HG02610 (cell line): ENCODE results near the gene LRRC74A.

Experiments
- ATAC-seq: cut with Tn5 transposase; IDR thresholded peaks from one replicate; pipeline ENCODE4 v1.9.1; 2021; ENCODE audit warnings: mild to moderate bottlenecking, moderate library complexity; ENCODE audit not compliant: unreplicated experiment

Gene LRRC74A

GRCh38 chr14:76826122-76826521 lies at the start of gene LRRC74A:
TSS of gene LRRC74A (plus strand) at chr14:76826408. CDS start at chr14:76826698, 290 bp downstream.
- ATAC-seq = no peak

GRCh38 chr14:76776428-76777251 lies 49.6 kb upstream of the LRRC74A start:
- ATAC-seq = no peak

- ATAC-seq = no peak
These were observed 48.5 kb upstream of the LRRC74A start for GRCh38 chr14:76777721-76778120.

DNA sequence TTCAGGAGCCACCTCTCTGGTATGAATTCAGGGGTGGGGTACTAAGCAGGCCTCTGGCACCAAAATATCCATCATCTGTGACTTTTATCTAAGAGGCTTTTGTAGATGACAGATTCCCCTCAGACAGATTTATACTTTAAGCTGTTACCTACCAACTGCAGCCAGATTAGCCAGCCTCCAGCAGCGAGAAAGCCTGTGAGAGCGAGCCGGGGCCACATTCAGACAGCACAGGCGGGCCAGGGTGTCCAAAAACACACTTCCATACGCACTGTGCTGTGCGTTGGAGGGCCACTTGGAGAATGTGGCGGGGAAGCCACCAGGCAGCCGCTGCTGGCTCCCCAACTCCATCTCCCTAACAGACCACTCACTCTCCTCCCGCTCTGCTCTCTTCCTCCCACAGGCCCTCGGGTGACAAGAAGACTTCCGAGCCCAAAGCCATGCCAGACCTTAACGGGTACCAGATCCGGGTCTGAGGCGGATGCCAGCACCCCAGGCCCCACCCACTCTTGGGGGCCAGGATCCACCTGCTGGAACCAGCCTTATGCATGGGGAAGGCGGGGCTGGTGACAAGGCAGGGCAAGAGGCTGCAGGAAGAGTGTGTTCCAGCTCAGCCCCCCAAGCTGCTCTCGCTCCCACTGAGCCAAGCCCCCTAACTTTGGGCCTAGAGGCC lies 47.5 kb upstream of the LRRC74A start:
- ATAC-seq = no peak

DNA sequence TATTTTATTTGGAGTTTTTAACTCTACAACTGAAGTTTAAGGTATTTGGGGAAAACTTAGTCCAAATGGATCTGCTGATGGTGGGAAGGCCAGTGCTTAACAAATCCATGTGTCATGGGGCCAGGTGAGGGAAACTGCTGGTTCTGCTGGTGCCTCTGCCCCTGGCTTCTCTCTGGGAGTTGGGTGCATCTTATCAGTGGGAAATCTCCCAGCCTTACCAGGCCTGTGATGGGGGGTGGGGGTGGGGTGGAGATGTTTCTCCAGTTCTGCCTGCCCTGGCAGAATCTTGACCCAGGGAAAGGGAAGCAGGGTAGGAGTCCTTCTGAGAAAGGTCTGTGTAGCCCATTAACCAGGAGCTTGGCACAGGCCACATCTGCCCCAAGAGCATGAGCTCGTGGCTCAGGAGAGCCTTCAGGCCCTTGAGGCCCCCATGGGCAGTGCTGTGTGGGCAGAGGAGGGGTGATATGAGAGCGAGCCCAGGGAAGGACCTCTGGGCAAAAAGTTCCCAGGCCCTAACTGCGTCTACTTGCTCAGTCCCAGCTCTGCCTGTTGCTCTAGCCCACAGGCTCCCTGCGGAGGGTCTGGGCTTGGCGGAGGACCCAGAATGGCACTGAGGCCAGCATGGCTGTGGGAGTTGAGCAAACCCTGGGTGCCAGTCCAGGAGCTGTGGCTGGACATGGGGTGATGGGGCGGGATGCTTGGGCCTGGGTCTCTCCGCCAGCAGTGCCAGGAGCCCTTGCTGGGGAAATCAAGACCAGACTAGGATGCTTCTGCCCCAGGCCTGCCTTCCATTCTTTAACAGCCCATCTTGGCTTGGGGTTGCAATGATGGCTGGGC lies 46.8 kb upstream of the LRRC74A start:
- ATAC-seq = no peak

- ATAC-seq = no peak
These were observed 46.2 kb upstream of the LRRC74A start for GRCh38 chr14:76780058-76780345.

- no peak for ATAC-seq
These were observed 45.8 kb upstream of the LRRC74A start for GRCh38 chr14:76780360-76780759.

GRCh38 chr14:76780875-76781647 lies 45.1 kb upstream of the LRRC74A start:
- ATAC-seq = no peak

- no peak for ATAC-seq
These were observed 44.6 kb upstream of the LRRC74A start for GRCh38 chr14:76781648-76782051.

DNA sequence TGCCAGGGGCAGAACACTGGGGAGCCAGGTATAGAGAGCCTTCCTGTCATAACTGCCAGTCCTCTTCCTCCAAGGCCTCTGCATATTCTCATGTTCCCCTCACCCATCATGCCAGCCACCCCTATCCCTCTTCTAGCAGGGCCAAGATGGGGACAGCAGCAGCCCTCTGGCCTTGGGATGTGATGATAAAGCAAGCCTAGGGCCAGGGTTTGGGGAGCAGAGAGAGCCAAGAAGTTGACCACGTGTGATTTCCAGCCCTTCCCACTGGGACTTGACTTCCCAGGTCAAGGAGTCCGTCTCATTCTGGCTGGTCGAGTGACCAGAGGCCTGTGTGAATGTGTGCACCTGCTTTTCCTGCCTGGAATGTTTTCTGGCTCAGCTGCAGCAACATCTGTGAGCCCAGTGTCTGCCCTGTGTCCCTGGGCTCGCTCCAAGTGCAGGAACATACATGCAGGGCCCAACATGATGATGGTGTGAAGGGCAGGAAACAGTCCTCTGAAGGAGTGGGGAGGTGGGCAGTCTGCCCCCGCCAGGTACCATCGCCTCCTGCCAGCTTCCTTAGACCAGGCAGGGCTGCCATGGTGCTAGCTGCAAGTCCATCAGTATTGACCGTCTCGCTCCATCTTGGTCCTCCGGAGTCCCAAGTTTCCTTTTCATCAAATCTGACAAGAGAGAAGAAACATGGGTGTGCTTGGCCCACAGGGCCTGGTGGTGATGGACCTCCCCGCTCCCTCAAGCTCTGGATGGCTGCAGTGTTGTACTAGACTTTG lies 43.9 kb upstream of the LRRC74A start:
- no peak for ATAC-seq

GRCh38 chr14:76782885-76783566 lies 43.2 kb upstream of the LRRC74A start:
- no peak for ATAC-seq

- ATAC-seq = no peak
These were observed 41.8 kb upstream of the LRRC74A start for GRCh38 chr14:76784266-76784874.

DNA sequence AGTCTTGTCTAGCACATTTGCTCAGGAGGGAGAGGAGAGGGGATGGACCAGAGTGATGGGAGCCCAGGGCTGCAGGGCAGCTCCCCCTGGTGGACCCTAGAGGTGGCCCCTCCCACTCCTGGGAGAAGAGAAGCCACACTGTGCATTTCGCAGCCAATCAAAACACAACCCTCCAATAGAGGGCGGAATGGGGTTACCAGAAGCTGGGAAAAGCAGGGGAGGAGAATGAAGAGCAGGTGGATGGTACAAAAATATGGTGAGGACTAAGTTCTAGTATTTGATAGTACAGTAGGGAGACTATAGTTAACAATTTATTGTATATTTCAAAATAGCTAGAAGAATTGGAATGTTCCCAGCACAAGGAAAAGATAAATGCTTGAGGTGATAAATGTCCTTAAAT lies 41.3 kb upstream of the LRRC74A start:
- peak; percentile 75 for ATAC-seq

DNA sequence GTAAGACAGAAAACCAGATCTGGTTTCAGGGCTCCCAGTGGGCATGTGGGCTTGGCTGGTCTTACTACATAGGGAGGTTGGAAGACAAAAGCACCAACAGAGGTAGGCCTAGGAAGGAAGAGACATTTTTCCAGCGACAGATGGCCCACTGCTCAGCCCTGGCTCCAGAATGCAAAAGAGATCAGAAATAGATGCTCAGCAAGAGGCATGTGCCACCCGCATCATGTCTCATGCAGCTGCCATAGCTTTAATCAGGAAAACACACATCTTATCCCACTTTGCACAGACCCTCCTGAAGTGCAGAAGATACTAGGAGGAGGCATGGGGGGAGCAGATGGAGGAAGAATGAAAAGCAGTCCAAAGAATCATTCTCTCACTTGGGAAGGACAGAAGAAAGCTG lies 39.6 kb upstream of the LRRC74A start:
- no peak for ATAC-seq

GRCh38 chr14:76792422-76792821 lies 33.8 kb upstream of the LRRC74A start:
- ATAC-seq = no peak

DNA sequence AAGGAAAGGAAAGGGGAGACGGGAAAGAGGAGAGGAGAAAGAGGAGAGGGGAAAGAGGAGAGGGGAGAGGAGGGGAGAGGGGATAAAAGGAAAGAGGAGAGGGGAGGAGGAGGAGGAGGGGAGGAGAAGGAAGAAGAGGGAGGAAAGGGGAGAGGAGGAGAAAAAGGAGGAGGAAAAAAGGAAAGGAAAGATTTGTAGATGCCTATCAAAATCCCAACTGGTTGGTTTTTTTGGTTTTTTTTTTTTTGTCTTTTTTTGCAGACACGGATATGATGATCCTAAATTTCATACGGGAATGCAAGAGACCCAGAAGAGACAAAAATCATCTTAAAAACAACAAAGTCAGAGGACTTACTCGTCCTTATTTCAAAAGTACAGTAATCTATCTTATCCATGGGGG lies 32.9 kb upstream of the LRRC74A start:
- no peak for ATAC-seq

GRCh38 chr14:76793956-76794355 lies 32.3 kb upstream of the LRRC74A start:
- no peak for ATAC-seq

DNA sequence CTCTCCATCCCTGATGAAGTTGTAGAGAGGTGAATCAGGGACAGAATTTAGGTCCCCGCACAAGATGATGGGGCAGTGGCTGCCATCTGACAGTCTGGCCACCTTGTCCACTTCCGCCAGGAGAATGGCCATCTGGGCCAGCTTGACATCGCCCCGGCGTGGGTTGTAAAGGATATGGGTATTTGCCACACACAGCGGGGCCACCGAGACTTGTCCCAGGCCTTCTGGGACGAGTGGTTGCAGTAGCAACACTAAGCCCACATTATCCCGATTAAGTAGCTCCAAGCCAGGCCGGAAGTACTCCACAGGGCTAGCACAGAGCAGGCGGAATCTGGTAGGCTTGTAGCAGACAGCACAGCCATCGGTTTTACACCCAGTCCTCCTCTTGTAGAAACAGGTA lies 19.8 kb upstream of the LRRC74A start:
- no peak for ATAC-seq

DNA sequence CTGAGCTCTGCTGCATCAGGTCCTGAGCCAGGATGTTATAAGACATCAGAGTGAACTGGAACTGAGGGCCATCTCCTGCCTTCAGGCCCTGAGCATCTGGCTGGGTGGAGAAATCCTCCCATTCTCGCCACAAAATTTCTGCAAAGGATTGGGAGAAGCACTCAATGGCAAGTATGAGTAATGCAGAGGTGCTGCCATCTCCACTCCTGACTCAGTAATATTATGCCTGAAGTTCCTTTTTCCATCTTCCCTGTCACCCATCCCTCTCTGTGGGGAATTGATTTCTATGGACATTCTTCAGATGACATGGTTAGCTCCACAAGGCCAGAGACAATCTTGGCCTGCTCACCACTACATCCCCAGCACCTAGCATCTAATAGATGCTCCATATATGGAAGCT lies 18.2 kb upstream of the LRRC74A start:
- ATAC-seq = no peak
